ENCODE results near the gene BRF1.

- TF ChIP-seq CTCF (IDR thresholded peaks at IDR 0.05; ENCODE audit: poor library complexity) (no peak), EZH2phosphoT487 (IDR thresholded peaks at IDR 0.05; ENCODE audit: low read depth, severe bottlenecking, unreplicated experiment) (no peak), EZH2 (IDR thresholded peaks at IDR 0.05; ENCODE audit: borderline replicate concordance) (no peak)
Observed at GRCh38 chr14:105258846-105259245, 42.0 kb downstream of the BRF1 start.

Data from hepatocyte (in vitro differentiated cells).